Stimulated activated CD4-positive, alpha-beta T cell treated with anti-CD3 and anti-CD28 coated beads, TNF-alpha, amount 100 ng/mL, for 48 hours (primary cell): ENCODE results near the gene HOXC11.

ENCODE experiments used
- DNase-seq, 3 donors: peaks; one replicate each; pipeline ENCODE4 v3.0.0-alpha.2; 2020; ENCODE audit warnings: low read depth in 3 of 3

The HOXC11 gene

GRCh38 chr12:53942467-53942997 lies 30.4 kb upstream of the HOXC11 start:
- no peak for DNase-seq

GRCh38 chr12:53944209-53944608 lies 28.7 kb upstream of the HOXC11 start:
- DNase-seq: no peak

- no peak for DNase-seq
Observed at GRCh38 chr12:53944907-53945847, 27.7 kb upstream of the HOXC11 start.

DNA sequence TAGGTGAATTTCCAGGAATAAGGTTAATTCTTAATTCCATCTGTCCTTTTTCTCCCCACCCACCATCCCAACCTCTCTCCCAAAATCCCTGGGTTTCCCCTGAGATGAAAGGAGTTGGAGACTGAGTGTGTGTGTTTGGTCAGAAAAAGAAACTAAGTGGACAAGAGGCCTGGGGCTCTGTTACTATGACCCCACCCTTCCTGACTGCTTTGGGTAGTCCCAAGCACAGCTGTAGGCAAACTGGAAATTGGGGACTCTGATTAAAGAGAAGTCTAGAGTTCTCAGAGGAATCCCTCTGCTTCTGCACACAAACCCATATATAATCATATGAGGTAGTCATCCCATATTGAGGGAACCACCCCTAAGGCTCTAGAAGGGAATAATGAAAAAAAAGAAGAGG lies 25.2 kb upstream of the HOXC11 start:
- DNase-seq: no peak

DNA sequence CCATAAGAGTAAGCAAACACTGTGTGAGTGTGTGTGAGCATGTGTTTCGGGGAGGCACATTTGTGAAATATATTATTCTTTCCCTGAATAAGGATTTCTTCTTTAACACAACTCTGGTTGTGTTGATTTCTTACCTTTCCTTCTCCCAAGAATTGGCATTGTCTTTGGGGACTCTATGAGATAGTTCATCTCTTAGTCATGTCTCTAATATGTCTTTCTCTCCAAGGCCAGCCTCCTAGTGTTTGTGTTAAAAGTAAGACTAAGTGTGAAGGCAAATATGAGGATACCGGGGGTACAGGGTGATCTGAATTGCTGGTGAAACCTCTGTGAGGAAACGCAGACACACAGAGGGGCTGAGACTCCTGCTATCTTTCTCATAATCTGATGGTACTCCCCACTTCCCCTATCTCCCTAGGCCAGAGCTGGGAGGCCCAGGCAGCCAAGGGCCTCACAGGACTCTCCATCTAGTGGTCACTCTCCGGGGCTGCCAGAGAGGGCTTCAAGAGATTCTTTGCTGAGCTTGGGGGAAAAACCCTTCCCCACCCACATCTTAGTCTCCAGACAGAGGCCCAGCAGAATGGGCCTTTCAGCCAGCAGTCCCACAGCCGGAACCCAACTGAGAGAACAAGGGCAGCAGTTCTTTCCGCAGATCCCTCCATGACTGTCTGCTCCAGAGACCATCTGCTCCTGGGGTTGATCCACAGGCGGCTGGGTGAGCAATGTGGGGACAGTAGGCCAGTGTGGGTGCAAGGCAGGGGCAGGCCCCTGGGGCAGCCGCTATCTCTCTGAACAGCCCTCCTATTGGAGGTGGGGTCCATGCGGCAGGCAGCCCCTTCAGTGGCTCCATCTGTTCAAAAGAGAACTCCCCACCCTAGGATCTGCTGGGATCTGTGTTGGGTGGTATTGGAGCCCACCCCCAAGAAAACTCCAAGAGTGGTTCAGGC lies 24.0 kb upstream of the HOXC11 start:
- DNase-seq: no peak

DNA sequence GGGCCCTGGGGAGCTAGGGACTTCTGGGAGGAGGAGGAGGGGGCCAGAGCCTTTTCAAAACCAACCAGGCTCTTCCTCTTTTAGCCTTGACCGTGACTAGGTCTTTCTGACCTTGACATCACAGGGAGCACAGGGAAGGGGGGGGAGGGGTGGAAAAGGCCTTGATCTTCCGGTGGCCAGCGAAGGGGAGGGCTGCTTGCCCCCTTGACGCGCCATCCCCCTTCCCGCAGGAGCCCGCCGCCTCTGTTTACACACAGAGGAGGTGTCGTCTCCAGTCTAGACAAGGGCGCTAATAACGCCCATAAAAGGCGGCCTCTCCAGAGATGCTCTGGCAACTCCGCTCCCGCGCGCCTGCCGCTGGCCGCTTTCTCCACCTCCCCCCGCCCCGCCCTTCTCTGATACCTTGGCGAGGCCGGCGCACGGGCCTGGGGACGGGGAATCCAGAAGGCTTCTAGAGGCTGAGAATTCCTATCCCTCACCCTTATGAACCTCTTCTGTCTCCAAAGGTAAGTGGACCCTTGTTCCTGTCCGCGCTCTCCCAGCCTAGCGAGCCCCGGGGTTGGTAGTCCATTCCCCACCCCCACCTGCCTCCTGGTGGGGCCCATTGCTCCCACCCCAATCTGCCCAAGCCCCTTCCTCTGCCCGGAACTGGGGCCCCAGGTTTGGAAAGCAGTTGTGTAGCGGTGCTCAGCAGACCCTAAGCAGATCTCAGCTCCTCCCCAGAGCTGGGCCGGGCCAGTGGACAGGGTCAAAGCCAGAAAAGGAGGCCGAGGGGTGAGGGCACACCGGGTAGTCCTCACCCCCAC lies 23.1 kb upstream of the HOXC11 start:
- no peak for DNase-seq

DNA sequence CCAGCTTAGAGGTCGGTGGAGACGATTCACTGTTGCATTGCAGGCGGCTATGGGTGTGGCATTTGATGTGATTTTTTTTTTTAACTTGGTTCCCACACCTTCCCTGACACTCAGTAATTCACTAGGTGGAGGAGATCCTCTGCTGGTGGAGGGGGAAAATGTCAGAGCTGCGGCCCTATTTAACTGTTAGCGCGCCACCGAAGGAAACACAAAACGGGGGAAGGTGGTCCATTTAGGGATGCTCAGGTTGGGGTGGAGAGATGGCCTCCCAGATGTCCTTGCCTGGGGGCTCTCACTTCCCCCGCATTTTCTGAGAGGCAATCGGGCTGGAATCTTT lies 22.5 kb upstream of the HOXC11 start:
- DNase-seq: no peak

DNA sequence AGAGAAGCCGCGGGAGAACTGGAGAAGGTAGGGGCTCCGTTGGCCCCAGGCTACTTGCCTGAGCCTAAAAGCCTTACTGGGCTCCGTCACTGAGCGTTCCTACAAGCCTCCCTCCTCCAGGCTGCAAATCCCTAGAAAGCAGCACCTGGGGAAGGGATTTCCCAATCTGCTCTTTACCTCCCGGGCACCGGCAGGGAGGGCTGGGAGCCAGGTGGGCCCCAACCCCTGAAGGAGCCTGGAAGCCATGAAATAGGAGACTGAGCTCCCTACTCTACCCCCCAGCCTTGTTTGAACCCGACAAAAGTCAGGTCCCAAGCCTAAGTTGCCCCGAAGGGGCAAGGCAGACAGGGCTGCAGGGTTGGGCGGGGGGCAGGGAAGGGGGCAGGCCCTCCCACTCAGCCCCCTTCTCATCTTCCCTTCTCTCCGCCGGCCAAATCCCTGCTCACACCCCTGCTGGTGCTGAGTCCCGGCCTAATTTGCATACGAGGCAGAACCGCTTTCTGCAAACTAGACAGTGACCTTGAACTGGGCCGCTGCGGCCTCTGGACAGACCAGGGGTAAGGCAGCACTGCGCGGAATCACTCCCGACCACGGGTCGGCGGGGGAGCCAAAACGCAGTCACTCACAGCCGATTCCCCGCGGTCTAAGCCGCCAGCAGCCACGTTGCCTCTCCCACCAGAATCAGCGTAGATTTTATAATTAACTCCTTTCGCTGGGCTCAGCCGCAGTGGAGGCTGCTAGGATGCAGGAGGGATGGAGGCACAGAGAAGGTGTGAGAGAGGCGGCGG lies 21.9 kb upstream of the HOXC11 start:
- DNase-seq: no peak

DNA sequence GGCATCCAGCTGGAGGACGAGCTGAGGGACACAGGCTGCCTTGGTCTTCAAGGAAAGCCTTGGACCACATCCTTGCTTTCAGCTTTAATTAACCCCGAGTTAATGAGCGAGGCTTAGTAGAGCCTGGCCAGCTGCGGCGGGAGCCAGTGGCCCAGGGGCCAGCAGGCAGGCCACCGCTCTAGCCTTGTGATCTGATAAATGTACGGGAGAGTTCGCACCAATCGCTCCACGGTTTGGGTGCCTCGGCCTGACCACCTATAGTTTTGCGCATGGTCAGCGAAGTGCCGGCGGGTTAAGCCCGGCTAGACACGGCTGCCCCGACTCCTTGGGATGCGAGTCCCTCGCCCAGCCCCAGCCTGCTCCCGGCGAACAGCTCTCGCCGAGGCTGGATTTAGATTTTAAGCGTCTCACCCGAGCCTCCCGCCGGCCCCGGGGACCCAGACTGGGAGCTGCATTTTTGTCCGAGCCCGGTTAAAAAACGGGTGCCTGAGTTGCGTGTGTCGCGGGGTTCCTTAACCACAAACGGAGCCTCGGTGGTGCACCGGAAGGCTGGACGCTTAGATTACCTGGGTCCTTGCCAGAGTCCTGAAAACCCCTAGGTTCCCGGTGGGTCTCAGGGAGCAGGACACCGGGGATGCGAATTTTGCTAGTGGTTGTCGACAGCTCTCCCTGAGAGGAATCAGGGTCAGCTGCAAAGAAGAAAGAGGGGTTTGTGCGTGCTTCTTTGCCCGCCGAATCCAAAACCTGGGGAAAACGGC lies 21.2 kb upstream of the HOXC11 start:
- DNase-seq: no peak

DNA sequence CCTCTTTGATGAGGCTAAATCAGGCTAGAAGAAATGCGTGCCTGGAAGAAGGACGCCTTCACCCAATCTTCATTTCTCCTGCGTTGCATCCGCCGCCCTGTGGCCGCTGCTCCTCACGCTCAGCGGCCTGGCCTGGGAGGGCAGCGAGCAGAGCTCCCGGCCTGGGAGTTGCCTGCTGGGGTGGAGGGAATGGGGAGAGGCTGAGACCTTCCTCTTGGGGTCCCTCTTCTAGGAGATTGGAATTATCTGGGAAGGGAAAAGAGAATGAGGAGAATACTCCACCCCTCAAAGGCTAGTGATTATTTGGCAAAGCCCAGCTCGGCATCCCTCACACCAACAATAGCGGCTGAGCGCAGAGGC lies 20.6 kb upstream of the HOXC11 start:
- DNase-seq: no peak

DNA sequence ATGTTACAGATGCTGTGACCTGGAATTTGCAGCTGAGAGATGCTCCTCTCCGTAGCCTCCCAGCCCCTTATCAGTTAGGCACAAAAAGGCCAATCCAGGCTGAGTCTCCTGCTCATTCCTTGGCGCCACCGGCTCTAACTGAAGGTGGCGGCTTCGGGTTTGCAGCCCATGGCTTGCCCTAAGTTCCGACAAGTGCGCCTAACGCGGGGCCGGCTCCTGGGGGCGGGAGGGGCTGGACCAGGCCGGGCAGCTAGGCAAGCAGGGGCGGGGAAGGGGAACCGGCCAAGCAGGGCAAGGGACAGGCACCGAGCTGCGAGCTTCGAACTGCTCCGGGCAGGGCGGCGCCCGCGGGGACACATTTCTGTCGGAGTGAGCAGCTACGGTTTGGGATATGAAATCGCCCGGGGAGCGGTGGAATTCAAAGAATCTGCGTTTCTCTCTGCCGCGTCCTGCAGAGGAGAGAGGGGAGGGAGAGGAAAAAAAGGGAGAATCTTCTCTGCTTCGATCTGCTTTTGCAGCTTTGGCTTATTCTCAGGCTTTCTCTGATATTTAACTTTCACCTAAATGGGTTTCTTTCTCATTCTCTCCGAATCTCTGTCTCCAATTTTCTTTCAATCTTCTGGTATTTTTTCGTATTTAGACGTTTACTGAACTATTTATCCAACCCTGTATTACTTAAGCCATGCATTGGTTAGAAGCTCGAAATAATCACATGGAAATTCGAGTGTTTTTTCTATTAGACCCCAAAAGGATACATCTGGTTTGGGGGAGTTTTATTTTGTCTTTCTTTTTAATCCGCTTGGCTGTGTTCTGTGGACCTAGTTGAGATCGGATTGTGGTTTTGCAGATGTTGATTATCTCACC lies 19.8 kb upstream of the HOXC11 start:
- no peak for DNase-seq

- no peak for DNase-seq
Observed at GRCh38 chr12:53953831-53954693, 18.9 kb upstream of the HOXC11 start.

GRCh38 chr12:53954694-53955035 lies 18.3 kb upstream of the HOXC11 start, which contains the start of gene HOXC12:
Gene HOXC12 (plus strand): TSS chr12:53954903. CDS start chr12:53954930, 27 bp downstream.
- DNase-seq: no peak

GRCh38 chr12:53955036-53955775 lies 17.7 kb upstream of the HOXC11 start:
- no peak for DNase-seq

GRCh38 chr12:53955776-53956250 lies 17.1 kb upstream of the HOXC11 start:
- DNase-seq: no peak

- no peak for DNase-seq
Observed at GRCh38 chr12:53956251-53956887, 16.6 kb upstream of the HOXC11 start.
